Esophagus squamous epithelium (tissue), 4 donors: ENCODE data around the gene TEKT1.
"Not testable (repeated sequence)": the region's sequence is repeated elsewhere in the genome, so short reads cannot be mapped to it uniquely, and the experiment has no call there.

ENCODE experiments used
- CTCF ChIP-seq, 6 experiments: fragments of 450-650 bp in 4 of 6; fragments of 200-600 bp in 2 of 6; sonication (generic) in 2 of 6; IDR thresholded peaks; one replicate each; pipeline ENCODE4 v1.5.1; 2016 to 2019; ENCODE audit warnings: antibody characterized with exemption in 6 of 6, mild to moderate bottlenecking in 4 of 6, moderate library complexity in 4 of 6
- POLR2A ChIP-seq, 4 donors: fragments of 450-650 bp; IDR thresholded peaks; one replicate each; pipeline ENCODE4 v1.6.1; 2017; ENCODE audit warnings: antibody characterized with exemption in 4 of 4, mild to moderate bottlenecking in 4 of 4, moderate library complexity in 3 of 4

- TF ChIP-seq CTCF, POLR2A (IDR thresholded peaks at IDR 0.05): not testable (repeated sequence)
These were observed 17.1 kb upstream of the TEKT1 start for GRCh38 chr17:6848545-6849179.
